ENCODE measurements around the gene PTPRN2.
"Not testable (repeated sequence)": the region's sequence is repeated elsewhere in the genome, so short reads cannot be mapped to it uniquely, and the experiment has no call there.

- TF ChIP-seq CTCF (conservative IDR thresholded peaks at IDR 0.05 in 1 of 2, IDR thresholded peaks at IDR 0.05 in 1 of 2; ENCODE audit: extremely low read depth in 1 of 2, insufficient read depth in 1 of 2, low read depth in 1 of 2, low read length in 2 of 2); EZH2 (IDR thresholded peaks at IDR 0.05; ENCODE audit: borderline replicate concordance, low read length): not testable (repeated sequence)
Measured at GRCh38 chr7:158508321-158508720, 79.3 kb downstream of the PTPRN2 start.

All from mammary epithelial cell (primary cell).